Measurements from ENCODE around the gene CATSPERZ. TPM values are rescaled to one million over a fixed set of nuclear protein-coding genes. Genes with fewer than 3 reads are reported as not detected.
A peak's percentile ranks its signal among the peaks of the same experiment; 100 is the strongest.

The CATSPERZ gene
- total and polyA plus RNA-seq, 9 of the 15 experiments (the other 6 are each of a cell fraction or from before 2014, with no cell fraction given) = 0.86 to 8.5 (median 3.5) TPM

DNA sequence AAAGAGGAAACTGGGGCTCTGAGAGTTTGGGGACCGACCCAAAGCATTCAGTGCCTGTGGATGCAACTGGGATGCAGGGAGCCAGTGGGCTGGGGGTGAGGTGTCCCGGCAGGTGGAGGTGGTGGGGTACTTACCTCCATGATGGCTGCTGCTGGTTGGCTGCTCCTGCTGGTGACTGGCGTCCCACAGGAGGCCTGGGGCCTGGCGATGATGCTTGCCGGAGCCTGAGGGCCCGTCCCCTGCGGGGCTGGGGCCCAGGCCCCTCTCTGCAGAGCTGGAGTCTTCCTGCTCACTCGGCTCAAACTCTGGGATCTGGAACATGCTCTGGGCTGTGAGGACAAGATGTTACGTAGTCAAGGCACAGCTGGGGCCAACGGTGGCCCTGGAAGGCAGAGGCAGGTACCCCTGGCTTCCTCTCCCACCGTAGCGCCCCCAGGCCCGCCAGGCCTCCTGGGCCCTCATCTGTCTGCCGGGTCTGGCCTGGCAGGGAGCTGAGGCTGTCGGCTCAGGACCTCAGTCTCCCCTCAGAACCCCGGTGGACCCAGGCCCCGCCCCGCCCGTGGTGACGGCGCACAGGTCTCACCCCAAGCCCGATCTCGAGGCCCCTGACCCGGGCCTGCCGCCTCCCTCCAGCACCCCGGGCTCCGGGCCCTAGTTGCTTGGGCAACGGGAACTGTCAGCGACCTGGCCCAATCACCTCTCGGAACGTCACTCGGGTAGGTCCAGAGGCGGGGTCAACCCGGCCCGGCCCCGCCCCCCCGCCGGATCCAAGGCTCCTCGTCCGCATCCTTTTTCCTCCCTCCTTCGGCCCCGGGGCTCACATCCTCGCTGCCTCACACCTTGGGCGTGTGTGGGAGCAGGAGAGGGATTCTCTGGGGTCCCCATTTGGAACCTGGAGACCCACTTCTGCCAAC, 15.9 kb upstream of the CATSPERZ start, which contains the start of gene BAD (continued):
- TF ChIP-seq ATF1 (CRISPR knock-in tag; IDR thresholded peaks at IDR 0.05) (no peak), ATF1 (tag; IDR thresholded peaks at IDR 0.05) (peak; percentile 96), DACH1 (IDR thresholded peaks at IDR 0.05; ENCODE audit: partially characterized antibody) (no peak), NBN (IDR thresholded peaks at IDR 0.05; ENCODE audit: low read depth) (0 out of 2 replicates have a peak, but pooled peaks have one; percentile 55), MIER1 (IDR thresholded peaks at IDR 0.05; ENCODE audit: low read depth) (no peak), SRF (CRISPR knock-in tag; IDR thresholded peaks at IDR 0.05) (peak in 1 of 2 experiments; percentile 43; a peak in 1 of 4 replicates), TEAD1 (CRISPR knock-in tag; IDR thresholded peaks at IDR 0.05) (no peak), CHD2 (IDR thresholded peaks at IDR 0.05; ENCODE audit: low read depth, low read length) (peak; percentile 57; the same call in 1 of the 2 replicates), ZNF133 (CRISPR knock-in tag; IDR thresholded peaks at IDR 0.05) (no peak), RFX1 (IDR thresholded peaks at IDR 0.05) (peak; percentile 97), TAF1 (IDR thresholded peaks at IDR 0.05; ENCODE audit: control insufficient read depth, extremely low read depth, insufficient read depth, low read length, severe bottlenecking) (peak; percentile 61), MTA3 (IDR thresholded peaks at IDR 0.05; ENCODE audit: borderline replicate concordance) (no peak; the same call in 1 of the 2 replicates), GTF2A2 (tag; IDR thresholded peaks at IDR 0.05) (no peak), PML (IDR thresholded peaks at IDR 0.05; ENCODE audit: low read length) (peak; percentile 33; the same call in 1 of the 2 replicates), NR1H2 (CRISPR knock-in tag; IDR thresholded peaks at IDR 0.05) (no peak; the same call in 1 of the 2 replicates), EP300 (IDR thresholded peaks at IDR 0.05; ENCODE audit: low read length) (0 out of 2 replicates have a peak, but pooled peaks have one; percentile 15), YY1 (IDR thresholded peaks at IDR 0.05; ENCODE audit: borderline replicate concordance in 1 of 3, control insufficient read depth in 1 of 3, extremely low read depth in 1 of 3, insufficient read depth in 3 of 3, insufficient read length in 1 of 3, insufficient replicate concordance in 2 of 3, low read depth in 1 of 3, low read length in 2 of 3) (peak in 1 of 3 experiments; percentile 21)
- TF ChIP-seq, protein P1, sequence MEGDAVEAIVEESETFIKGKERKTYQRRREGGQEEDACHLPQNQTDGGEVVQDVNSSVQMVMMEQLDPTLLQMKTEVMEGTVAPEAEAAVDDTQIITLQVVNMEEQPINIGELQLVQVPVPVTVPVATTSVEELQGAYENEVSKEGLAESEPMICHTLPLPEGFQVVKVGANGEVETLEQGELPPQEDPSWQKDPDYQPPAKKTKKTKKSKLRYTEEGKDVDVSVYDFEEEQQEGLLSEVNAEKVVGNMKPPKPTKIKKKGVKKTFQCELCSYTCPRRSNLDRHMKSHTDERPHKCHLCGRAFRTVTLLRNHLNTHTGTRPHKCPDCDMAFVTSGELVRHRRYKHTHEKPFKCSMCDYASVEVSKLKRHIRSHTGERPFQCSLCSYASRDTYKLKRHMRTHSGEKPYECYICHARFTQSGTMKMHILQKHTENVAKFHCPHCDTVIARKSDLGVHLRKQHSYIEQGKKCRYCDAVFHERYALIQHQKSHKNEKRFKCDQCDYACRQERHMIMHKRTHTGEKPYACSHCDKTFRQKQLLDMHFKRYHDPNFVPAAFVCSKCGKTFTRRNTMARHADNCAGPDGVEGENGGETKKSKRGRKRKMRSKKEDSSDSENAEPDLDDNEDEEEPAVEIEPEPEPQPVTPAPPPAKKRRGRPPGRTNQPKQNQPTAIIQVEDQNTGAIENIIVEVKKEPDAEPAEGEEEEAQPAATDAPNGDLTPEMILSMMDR (IDR thresholded peaks at IDR 0.05 in 2 of 3, conservative IDR thresholded peaks at IDR 0.05 in 1 of 3; ENCODE audit: insufficient read depth in 2 of 3, low read depth in 1 of 3, low read length in 3 of 3) = no peak; a peak in 1 of 6 replicates
- TF ChIP-seq, protein P2, sequence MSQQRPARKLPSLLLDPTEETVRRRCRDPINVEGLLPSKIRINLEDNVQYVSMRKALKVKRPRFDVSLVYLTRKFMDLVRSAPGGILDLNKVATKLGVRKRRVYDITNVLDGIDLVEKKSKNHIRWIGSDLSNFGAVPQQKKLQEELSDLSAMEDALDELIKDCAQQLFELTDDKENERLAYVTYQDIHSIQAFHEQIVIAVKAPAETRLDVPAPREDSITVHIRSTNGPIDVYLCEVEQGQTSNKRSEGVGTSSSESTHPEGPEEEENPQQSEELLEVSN (IDR thresholded peaks at IDR 0.05; ENCODE audit: borderline replicate concordance in 1 of 2, extremely low read depth in 1 of 2, insufficient read depth in 1 of 2, insufficient read length in 1 of 2, low read depth in 1 of 2, low read length in 1 of 2, poor library complexity in 1 of 2, severe bottlenecking in 1 of 2) = peak; percentile 27 to 66
- TF ChIP-seq, protein P3, sequence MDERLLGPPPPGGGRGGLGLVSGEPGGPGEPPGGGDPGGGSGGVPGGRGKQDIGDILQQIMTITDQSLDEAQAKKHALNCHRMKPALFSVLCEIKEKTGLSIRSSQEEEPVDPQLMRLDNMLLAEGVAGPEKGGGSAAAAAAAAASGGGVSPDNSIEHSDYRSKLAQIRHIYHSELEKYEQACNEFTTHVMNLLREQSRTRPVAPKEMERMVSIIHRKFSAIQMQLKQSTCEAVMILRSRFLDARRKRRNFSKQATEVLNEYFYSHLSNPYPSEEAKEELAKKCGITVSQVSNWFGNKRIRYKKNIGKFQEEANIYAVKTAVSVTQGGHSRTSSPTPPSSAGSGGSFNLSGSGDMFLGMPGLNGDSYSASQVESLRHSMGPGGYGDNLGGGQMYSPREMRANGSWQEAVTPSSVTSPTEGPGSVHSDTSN (CRISPR knock-in tag; IDR thresholded peaks at IDR 0.05; ENCODE audit: low read depth) = peak; percentile 51
- TF ChIP-seq, protein P3 (tag; conservative IDR thresholded peaks at IDR 0.05; ENCODE audit: low read depth) = peak; percentile 91
